HG03520 (cell line): ENCODE measurements around the gene PSMF1.
"Not testable (repeated sequence)": the region's sequence is repeated elsewhere in the genome, so short reads cannot be mapped to it uniquely, and the experiment has no call there.

Source experiments
- ATAC-seq: cut with Tn5 transposase; IDR thresholded peaks from one replicate; pipeline ENCODE4 v1.9.1; 2021; ENCODE audit warnings: mild to moderate bottlenecking, moderate library complexity; ENCODE audit not compliant: unreplicated experiment

The PSMF1 gene

DNA sequence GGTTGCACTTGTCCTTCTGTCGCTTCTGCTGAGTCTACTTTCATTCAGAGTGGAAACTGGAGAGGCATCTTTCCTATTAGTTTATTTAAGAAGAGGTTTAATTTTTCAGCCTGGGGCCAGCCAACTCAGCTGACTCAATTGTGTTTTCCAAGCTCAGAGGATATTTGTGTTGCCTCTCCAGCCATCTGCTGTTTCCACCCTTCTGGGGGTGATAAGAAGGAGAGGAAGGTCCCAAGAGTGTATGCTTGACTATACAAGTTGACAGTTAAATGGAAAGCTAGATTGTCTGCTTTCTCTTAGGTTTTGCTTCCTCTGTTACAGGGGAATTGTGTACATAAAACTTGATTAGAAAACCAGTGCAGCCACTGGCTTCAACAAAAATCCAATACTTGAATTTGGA, 3.0 kb downstream of the PSMF1 start:
- ATAC-seq, result no peak

DNA sequence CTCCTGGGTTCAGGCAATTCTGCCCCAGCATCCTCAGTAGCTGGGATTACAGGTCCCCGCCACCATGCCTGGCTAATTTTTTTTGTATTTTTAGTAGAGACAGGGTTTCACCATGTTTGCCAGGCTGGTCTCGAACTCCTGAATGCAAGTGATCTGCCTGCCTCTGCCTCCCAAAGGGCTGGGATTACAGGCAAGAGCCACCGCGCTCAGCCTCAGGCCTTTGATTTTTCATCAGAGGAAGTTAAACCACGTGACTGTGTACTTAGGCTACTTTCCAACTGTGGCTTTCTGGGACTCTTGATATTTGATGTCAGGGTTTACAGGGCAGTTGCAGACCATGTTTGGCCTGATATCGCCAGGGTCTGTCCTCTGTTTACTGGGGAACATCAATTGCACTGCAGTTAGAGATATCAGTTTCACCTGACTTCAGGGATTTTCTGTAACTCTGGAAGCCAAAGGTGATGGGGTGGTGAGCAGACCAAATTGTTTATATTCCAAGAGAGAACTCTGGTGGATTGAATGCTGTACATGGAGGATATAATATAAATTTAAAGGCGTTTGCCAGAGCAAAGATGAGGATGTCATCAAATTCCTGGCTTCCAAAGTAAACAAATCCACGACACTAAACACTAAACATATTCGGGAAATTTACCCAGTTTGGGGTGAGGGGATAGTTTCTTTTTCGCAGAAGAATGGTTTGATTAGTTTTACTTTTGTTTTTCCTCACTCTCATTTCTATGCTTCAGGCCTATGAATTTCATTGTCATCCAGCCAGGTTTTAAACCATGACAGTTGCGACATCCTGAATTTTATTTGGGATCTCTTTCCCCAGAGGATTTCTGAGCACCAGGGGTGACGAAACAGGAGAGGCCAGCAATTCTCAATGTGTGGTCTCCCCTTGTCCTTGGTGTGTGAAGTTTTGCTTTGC, 4.2 kb downstream of the PSMF1 start:
- no peak for ATAC-seq

DNA sequence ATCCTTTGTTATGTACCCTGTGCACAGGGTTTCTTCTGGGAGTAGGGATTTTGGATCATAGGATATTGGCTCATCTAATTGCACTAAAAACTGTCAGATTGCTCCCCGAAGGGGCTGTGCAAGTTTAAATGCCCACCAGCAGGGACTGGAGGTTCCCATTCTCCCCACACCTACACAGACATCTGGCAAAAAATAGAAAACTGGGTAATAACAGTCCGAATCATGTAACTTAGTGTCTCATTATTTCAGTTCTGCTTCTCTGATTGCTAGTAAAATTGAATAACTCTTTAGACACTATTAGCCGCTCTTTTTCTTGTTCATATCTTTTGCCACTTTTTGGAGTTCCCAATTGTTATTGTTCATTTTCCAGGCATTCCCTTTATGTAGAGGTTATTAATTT, 5.3 kb downstream of the PSMF1 start:
- no peak for ATAC-seq

DNA sequence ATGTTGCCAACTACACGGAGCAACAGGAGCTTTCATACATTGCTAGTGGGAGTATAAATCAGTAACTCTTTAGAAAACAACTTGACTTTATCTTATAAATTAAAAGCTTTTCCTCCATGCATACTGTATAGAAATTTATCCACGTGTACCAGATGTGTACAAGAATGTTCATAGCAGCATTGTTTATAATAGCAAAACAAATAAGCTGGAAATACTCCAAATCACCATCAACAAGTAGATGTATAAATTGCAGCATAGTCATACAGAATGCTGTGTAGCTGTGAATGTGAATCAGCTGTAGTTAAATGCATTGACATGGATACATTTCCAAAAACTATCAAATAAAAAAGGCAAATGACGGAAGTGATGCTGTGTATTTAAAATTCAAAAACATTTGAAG, 6.0 kb downstream of the PSMF1 start:
- ATAC-seq, result no peak

DNA sequence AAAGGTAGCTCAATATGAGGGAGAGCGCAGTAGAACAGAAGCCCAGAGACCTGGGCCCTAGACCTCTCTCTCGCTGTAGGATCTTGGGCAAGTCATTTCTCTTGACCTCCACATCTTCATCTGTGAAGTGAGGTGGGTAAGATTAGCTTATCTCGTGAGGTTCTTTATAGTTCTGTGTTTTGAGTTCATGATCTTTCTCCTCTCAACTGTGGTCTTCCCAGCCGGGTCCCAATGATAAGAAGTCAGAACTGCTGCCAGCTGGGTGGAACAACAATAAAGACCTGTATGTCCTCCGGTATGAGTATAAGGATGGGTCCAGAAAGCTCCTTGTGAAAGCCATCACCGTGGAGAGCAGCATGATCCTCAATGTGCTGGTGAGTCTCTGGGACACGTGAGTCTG, 6.9 kb downstream of the PSMF1 start:
- no peak for ATAC-seq

DNA sequence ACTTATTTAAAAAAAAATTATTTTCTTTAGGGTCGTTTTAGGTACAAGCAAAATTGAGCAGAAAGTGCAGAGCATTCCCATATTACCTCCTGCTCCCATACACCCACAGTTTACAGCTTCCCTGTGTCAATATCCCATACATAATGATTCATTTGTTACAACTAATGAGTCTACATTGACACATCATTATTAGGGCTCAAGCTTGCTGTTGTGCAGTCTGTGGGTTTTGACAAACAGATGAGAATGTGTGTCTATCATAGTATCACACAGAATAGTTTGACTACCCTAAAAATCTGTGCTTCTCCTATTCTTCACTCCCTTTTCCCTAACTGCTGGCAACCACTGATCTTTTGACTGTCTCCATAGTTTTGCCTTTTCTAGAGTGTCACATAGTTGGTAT, 9.4 kb downstream of the PSMF1 start:
- ATAC-seq, result no peak

DNA sequence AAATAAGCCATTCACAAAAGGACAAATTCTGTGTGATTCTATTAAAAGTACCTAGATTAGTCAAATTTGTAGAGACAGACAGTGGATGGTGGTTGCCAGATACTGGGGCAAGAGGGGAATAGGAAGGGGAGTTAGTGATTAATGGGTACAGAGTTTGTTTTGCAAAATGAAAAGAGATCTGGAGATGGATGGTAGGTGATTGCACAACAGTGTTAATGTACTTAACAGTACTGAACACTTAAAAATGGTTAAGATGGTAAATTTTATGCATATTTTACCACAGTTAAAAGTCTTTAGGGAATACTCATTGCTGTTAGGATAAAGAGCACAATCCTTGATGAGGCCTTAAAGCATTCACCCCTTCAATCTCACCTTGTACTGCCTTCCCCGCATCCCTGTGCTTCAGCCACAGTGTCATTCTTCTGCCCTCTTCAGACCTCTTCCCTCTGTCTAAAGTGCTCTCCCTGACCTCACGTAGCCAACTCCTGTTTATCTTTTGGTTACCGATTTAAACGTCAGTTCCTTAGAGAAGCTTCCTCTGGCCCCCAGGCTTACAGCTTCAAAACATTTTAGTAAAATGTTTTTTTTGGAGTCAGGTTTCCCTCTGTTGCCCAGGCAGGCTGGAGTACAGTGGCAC, 11.8 kb downstream of the PSMF1 start:
- no peak for ATAC-seq

DNA sequence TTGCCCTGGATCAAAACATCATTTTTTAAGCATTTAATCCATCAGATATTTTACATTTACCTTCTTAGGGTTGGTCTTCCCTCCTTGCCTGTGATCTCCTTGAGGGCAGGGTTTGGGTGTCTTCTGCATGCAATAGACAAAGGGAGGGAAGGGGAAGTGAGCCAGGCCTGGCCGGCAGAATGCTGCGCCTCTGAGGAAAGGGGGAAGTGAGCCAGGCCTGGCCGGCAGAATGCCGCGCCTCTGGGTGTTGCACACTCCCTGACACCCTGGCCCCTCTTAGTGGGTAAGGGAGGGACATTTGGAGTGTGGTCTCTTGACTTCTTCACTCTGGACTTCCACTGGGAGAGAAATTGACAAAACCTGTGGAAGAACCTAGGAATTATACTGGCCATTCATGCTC, 12.4 kb downstream of the PSMF1 start:
- ATAC-seq, result no peak

DNA sequence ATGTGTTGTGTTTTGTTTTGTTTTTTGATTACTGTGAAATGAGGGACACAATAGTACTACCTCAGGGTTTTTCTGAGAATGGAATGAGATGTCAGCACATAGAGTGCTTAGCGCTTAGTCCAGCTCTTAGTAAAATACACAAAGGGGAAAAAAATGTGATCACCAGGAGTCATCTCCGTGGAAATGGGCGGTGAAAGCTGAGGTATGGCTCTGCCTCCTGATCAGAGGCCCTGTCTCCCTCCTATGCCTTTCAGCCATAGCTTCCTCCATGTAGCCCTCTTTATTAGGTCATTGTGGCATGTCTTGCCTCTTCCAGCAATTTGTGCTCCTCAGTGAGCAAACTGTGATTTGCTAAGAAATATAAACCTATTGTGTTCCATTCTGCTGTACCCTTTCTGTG, 13.0 kb downstream of the PSMF1 start:
- no peak for ATAC-seq

DNA sequence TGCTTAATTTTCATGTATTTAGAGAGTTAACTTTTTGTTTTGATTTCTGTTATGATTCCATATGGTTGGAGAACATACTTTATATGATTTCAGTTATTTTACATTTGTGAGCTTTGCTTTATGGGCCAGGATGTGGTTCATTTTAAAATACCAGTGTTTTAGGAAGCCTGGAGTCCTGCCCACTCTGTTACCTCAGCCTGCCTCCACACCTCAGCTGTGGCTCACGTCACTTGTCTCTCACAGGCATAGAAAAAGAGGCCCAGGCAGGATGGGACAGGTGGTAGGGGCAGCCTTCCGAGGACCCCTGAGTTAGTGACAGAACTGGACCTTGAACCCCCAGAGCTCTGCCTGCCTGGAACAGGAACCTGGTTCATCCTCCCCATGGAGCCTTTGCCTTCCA, 16.0 kb downstream of the PSMF1 start:
- no peak for ATAC-seq

DNA sequence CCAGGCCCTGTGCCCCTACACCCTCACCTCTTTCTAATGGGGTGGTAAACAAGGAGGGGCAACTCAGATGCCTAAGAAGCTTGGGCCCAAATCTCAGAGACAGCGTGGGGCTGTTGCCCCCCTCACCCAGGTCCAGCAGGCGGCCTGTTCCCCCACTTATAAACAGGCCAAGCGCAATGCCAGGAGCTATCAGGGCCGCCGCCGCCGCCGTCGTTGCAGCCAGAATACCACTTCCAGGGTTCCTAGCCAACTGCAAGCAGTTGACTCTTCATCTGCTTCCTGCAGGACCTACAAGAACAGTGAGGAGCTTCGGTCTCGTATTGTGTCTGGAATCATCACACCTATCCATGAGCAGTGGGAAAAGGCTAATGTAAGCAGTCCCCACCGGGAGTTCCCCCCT, 16.4 kb downstream of the PSMF1 start:
- ATAC-seq, result no peak

DNA sequence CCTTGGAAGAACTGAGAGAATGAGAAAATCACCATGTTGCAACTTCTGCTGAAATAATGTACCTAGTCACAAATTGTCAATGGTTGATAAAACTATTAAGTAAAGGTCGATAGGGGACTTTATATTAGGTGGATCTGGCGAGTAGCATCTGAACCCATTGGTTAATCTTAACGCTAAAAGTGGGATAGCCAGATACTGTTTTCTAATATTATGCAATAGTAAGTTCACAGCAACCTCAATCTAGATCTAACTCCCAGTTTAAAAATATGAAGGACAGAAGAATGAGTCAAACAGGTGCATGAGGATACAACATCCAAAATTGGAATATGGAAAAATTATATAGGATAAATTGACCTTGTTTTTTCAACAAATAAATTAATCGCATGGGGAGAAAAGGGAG, 18.8 kb downstream of the PSMF1 start:
- no peak for ATAC-seq

DNA sequence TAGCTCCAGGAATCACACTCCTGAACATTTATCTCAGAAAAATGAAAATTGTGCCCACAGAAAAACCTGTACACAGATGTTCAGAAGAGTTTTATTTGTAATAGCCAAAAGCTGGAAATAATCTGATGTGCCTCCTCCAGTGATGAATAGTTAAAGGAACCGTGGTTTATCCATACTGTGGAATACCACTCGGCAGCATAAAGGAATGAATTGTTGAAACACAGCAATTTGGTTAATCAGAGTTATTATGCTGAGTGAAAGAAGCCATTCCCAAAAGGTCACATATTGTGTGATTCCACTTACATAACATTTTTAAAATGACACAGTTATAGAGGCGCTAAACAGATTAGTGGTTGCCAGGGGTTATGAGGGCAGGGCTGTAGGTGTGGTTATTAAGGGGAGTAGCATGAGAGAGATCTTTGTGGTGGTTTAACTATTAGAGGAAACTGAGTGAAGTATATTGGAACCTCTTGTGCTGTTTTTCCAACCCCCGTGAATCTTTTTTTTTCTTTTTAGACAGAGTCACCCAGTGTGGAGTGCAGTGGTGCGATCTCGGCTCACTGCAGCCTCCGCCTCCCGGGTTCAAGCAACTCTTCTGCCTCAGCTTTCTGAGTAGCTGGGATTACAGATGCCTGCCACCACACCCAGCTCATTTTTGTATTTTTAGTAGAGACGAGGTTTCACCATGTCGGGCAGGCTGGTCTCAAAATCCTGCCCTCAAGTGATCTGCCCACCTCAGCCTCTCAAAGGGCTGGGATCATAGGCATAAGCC, 26.2 kb downstream of the PSMF1 start:
- no peak for ATAC-seq

DNA sequence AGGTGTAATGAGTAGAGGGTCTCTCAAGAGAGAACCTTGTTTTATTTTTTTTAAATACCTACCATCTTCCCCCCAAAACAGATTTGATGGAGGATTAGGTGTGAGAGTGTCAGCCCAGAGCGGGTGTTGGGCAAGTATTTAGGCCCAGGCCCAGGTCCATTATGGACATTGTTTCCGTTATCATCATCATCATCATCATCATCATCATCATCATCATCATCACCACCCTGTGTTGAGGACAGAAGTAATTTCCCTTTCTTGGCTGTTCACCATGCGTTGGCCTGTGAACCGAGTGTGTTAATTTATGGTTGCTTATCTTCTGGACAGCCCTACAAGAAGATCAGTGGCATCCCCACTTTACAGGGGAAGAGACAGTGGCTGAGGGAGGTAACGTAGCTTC, 28.6 kb downstream of the PSMF1 start:
- no peak for ATAC-seq

DNA sequence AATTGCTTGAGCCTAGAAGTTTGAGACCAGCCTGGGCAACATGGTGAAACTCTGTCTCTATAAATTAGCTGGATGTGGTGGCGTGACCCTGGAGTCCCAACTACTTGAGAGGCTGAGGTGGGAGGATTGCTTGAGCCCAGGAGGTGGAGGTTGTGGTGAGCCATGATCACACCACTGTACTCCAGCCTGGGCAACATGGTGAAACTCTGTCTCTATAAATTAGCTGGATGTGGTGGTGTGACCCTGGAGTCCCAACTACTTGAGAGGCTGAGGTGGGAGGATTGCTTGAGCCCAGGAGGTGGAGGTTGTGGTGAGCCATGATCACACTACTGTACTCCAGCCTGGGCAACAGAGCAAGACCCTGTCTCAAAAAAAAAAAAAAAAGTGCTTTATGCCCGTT, 31.4 kb downstream of the PSMF1 start:
- not testable (repeated sequence) for ATAC-seq

DNA sequence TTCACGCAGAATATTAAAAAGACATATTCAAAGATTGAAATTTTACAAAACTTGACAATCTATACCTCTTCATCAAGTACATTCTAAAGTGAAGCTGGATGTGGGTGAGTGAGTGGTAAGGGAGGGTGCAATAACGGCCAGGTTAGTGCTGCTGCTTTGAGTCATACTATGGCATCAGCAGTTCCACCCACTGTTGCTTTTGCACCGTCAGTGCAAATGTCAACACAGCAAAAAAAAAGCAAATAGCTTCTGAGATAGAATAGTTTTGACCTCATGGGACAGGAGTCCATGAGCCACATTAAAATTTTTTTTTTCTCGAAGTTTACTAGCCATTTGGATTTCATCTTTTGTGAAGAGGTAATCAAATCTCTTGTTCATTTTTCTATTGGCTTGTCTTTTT, 31.8 kb downstream of the PSMF1 start:
- ATAC-seq, result no peak

DNA sequence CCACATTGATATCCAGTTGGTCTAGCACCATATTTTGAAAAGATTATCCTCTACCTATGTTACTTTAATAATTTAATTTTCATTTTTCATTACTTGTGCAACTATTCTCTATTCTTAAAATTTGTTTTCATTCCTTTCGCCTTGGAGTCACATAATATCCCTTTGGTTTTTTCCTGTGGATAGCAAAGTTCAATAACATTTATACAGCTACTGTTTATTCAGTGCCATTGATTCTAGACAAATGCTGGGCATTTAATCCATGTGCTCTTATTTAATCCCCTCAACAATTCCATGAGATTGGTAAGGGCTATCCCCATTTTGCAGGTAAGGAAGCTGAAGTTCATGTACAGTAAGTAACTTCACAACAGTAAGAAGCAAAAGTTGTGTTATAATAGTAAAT, 32.6 kb downstream of the PSMF1 start:
- ATAC-seq, result no peak

DNA sequence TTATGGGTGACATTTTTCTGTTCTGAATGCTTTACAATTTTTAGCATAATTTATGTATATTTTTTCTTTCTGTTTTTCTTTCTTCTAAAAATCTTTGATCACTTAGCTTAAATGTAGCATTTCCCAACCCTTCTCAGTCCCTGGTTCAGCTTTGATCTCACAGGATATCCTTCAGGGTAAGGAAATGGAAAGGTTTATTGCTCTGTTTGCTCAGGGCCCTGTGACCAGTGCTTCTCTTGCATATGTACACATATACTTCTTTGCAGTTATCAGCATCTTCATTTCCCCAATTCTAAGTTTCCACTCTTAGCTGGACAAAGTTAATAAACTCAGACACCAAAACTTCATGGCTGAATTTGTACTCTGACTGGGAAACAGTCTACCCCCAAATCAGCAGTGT, 35.8 kb downstream of the PSMF1 start:
- ATAC-seq, result no peak

DNA sequence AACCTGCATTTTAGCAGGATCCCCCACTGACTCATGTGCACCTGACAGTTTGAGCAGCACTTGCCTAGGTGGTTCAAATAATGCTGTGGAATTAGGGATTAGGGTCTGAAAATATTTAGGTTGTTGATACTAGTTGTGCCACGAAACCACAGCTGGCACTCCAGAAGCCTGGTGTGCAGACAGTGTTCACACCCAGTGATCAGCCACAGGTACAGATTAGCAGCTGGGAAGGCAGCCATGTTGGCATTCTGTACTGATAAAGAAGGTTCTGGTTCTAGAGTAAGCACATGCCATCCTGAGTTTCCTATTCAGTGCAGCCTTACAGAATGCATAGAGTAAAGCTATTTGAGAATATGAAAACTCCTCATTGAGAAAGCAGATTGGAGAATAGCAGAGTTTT, 36.3 kb downstream of the PSMF1 start:
- no peak for ATAC-seq

DNA sequence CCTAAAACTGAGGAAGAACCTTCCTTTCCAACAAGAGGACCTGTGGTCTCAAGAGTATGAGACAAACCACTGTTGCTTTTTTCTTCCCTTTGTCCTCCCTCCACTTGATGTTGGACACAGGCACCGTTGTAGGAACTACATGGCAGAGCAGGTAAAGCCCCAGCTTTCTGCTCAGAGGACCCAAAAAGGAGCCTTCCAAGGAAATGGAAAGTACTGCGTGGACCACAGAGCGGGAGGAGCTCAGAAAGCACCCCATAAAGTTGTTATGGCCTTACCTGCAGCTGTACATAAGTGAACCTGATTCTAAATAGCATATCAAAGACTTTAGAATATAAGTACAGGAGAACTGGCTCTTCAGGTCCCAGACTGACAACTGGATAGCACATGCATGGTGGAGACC, 36.9 kb downstream of the PSMF1 start:
- ATAC-seq, result no peak

DNA sequence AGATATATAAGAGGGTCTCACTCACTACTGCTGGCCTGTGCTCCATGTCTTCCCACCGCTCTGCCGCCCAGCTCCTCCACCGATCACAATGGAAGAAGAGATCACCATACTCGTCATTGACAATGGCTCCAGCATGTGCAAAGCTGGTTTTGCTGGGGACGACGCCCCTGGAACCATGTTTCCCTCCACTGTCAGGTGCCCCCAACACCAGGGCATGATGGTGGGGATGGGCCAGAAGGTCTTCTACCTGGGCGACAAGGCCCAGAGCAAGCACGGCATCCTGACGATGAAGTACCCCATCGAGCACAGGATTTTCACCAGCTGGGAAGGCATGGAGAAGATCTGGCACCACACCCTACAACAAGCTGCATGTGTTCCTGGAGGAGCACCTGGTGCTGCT, 42.1 kb downstream of the PSMF1 start:
- ATAC-seq, result no peak

DNA sequence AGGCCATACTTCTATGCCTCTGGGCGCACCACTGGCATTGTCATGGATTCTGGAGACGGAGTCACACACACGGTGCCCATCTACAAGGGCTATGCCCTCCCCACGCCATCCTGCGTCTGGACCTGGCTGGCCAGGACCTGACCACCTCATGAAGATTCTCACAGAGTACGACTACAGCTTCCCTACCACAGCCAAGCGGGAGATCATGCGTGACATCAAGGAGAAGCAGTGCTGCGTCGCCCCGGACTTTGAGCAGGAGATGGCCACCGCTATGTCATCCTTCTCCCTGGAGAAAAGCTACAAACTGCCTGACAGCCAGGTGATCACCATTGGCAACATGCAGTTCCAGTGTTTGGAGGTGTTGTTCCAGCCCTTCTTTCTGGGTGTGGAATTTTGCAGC, 42.6 kb downstream of the PSMF1 start:
- no peak for ATAC-seq
